NCI-H460 (cell line): ENCODE results near the gene GLOD4. TPM values are rescaled to one million over a fixed set of nuclear protein-coding genes. Genes with fewer than 3 reads are reported as not detected.
A peak's percentile ranks its signal among the peaks of the same experiment; 100 is the strongest.

ENCODE experiments used
- DNase-seq: peaks from one replicate; pipeline ENCODE4 v3.0.0-alpha.2; 2016; ENCODE audit warnings: low read depth; ENCODE audit errors: extremely low read depth
- total RNA-seq: library from RNA; depleted of rRNA; stranded (reverse); fragments of >200 nt; shearing (Covaris generic); gene quantifications from 2 replicates; pipeline ENCODE4 v1.2.3, GENCODE V29; 2014

Gene GLOD4
- total RNA-seq, 1 experiment from 2014 or later: 78.1 TPM

DNA sequence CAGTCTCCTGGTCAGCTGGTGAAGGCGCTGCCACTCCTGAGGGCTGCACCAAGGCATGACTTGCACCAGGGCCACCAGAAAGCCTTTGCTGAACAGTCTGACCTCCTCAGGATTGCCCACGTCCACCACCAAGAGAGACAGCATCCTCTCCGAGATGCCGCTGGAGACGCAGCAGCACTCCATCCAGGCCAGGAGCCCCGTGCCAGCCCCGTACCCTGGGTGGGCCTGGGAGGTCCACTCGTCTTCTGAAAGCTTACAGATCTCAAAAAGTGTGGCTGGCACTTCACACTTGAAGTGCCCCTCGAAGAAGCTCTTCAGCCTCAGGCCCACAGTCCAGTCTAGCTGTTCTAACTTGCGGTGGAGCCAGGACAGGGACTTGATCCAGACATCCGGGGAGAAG lies 36.7 kb downstream of the GLOD4 start:
- DNase-seq: no peak

GRCh38 chr17:744937-745336 lies 37.1 kb downstream of the GLOD4 start:
- no peak for DNase-seq

GRCh38 chr17:743139-743538 lies 38.9 kb downstream of the GLOD4 start:
- DNase-seq: no peak

GRCh38 chr17:742147-742793 lies 39.8 kb downstream of the GLOD4 start:
- no peak for DNase-seq

- DNase-seq: no peak
These were observed 41.7 kb downstream of the GLOD4 start for GRCh38 chr17:740240-741017.

GRCh38 chr17:737561-738113 lies 44.4 kb downstream of the GLOD4 start:
- DNase-seq: no peak

GRCh38 chr17:733743-734142 lies 48.3 kb downstream of the GLOD4 start:
- DNase-seq: no peak

DNA sequence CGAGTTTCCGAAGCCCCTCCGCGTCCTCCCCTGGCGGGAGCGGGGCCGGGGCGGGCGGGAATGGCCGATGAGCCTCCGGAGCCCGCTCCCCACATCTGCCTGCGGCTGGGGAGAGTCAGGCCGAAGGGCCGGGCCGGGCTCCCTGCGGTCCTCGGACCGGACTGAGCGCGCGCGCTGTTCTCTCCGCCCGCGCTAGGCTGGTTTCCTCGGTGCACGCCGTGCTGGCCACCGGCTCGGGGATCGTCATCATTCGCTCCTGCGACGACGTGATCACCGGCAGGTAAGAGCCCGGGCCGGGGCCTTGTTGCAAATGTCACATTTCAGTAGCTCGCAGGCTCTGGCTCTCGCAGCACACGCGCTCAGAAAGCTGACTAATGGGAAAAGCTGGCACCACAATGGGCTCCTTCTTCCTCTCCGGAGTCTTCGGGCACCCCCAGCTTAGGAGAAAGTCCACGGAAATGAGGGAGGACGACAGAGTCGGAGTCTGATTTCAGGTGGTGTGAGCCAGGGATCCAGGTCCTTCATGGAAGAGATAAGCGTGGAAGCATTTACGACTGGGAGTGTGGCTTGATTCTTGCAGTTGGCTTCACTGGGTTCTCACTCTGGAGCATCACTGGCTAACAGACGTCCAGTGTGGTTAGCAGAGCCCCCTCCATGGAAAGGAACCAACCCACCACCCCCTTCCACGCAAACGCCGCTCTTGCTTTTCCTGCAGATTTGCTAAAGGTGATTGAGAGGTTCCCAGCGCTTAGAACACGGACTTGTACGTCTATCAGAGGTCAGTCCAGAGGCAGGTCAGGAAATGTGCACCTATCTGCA lies 49.0 kb downstream of the GLOD4 start:
- DNase-seq: peak; percentile 23

DNA sequence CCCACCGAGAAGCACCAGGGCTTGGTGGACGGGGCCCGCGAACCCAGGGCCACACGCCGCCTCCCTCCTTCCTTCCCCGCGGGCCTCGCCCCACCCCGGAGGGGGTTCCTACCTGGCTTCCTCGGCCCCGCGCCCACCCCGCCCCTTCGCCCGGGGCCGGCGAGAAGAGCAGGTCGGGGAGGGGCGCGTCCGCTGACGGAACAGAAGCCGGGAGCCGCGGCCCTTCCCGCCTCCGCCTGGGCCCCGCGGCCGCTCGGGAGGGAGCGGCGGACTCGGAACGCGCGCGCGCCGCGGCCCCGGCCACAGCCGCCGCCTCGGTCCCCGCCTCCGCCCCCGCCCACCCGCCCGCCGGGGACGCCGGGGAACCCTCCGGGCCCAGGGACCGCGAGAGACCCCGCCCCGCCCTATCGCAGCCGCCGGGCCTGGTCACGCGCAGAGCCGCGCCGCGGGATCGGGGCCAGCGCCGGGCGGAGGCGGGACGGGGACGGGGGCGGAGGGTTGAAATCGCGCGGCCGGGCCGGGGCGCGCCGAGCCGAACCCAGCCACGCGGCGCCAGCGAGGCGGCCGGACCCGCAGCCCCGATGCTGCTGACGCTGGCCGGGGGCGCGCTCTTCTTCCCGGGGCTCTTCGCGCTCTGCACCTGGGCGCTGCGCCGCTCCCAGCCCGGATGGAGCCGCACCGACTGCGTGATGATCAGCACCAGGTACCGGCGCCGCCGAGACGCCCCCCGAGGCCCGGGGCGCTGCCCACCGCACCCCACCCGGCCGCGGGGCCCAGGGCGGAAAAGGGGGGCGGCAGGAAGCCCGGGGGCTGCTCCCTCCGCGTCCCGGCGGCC lies 49.8 kb downstream of the GLOD4 start, which contains the start of gene TLCD3A:
Gene TLCD3A, plus strand, starts transcription at position 530 of the 835 bp plus-strand sequence. Its CDS starts 52 bp downstream, at position 582.
- DNase-seq: peak; percentile 43

GRCh38 chr17:731644-732066 lies 50.4 kb downstream of the GLOD4 start:
- DNase-seq: no peak

- no peak for DNase-seq
These were observed 53.2 kb downstream of the GLOD4 start for GRCh38 chr17:728911-729310.

GRCh38 chr17:726271-726919 lies 55.7 kb downstream of the GLOD4 start:
- DNase-seq: no peak

DNA sequence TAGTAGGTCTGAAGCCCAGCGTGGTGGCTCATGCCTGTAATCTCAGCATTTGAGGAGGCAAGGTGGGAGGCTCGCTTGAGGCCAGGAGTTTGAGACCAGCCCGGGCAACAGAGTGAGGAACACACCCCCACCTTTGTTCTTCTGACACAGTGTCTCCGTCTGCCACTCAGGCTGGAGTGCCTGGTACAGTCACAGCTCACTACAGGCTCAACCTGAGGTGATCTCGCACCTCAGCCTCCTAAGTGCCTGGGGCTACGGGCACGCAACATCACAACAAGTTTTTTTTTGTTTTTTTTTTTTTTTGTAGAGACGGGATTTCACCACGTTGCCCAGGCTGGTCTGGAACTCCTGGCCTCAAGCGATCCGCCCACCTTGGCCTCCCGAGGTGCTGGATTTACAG lies 56.3 kb downstream of the GLOD4 start:
- DNase-seq: no peak

DNA sequence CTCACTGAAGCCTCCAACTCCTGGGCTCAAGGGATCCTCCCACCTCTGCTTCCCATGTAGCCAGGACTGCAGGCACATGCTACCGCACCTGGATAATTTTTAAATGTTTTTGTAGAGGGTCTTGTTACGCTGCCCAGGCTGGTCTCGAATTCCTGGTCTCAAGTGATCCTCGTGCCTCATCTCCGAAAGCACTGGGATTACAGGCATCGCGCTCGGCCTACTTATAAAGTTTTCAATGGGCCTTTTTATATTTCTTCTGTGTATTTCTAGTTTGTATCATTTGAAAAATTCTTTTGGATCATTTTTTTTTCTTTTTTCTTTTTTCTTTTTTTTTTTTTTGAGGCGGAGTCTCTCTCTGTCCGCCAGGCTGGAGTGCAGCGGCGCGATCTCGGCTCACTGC lies 57.0 kb downstream of the GLOD4 start:
- DNase-seq: no peak

DNA sequence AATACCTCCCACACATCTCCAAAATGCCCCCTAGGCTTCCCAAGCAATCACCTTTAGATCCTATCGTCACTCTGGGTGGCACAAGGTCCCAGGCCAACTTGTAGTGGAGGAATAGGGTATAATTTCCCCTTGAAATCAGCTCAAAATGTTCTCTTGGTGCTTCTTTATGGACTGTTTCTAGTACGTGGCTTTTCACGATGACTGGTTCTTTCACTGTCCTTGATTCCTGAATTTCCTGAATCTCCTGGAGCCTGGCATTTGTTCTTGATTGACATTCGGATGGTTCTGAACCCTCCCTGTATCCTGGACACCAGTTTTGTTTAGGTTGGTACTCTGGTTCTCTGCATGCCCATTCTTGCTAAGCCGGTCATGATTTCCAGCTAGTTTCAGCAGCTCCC lies 60.5 kb downstream of the GLOD4 start:
- DNase-seq: no peak

- DNase-seq: no peak
These were observed 61.2 kb downstream of the GLOD4 start for GRCh38 chr17:720706-721539.

DNA sequence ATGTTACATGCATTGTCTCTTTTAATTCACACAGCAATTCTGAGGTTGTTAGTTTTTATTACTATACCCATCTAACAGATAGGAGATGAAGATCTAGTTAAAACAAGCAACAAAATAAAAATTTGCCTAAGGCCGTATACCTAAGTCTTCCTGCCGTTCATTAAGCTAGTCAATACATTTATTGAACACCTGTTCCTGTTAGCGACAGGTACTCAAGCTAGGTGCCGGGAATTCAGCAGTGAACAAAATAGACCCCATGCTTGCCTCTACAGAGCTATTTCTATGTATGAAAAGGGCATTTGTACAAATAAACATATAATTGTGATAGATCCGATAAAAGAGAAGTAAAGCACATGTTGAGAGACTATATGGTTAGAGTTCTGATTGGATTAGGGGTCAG lies 64.0 kb downstream of the GLOD4 start:
- no peak for DNase-seq
